KG1 (cell line): ENCODE measurements around the gene CCDC28B.
"Not testable (repeated sequence)": the region's sequence is repeated elsewhere in the genome, so short reads cannot be mapped to it uniquely, and the experiment has no call there.

Source experiments
- DNase-seq: peaks from one replicate; lab custom pipeline; 2025; lab: John Stamatoyannopoulos, UW

The CCDC28B gene

DNA sequence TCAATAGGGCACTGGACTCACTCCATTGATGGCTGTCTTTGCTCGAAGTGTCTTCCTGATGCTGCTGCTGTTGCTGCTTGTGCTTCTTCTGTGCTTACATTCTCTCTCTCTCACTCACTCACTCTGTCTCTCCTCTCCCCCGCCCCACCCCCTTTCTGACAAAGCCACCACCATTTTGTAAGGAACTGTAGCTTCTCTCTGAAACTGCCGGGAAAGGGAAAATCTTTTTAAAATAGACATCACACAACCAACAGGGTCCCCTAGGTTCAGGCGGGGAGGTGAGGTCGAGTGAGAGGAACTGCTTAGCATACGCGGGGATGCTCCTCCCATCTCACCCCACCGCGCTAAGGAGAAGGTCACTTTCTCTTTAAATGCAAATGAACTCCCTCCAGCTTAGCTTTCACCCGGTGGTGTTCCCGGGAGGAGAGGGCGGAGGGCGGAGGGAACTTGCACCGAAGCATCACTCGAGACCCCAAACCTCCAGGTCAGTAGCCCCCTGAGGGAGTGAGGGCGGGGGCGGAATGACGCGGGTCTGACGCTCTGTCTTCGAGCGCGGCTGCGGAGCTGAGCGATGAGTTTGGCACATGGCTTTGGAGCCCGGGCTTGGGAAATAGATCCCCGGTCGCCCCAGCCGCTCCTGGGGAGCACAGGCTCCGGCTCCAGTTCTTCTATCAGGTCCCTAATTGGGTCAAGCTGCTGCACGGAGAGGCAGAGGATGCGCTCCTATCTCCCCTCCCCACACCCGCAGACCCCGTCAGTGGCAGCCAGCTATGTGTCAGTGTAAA, at the start of gene CCDC28B:
Gene CCDC28B, plus strand, starts transcription at position 370 of the 785 bp plus-strand sequence. CDS start 1,341 bp downstream, outside the sequence.
- no peak for DNase-seq

GRCh38 chr1:32150847-32151246, 49.5 kb upstream of the CCDC28B start:
- no peak for DNase-seq

GRCh38 chr1:32151319-32151787, 49.0 kb upstream of the CCDC28B start:
- DNase-seq, result no peak

GRCh38 chr1:32159189-32159588, 41.2 kb upstream of the CCDC28B start:
- DNase-seq, result no peak

DNA sequence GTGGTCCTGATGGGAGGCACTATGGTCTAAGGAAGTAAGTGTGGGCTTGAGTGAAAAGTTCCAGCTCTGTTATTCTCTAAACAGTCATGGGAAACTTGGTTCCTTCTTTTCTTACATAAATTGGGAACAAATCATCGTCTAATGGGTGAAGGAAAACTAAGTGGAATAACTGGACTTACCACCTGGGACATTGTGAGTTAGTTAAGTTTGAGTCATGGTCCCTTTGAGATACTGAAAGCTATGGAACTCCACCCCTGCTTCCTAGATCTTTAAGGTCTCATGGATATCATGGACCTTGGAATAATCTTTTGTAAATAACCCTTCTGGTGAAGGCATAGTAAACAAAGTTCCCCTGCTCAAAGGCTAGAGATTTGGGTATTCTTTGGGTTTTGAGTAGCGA, 37.0 kb upstream of the CCDC28B start:
- DNase-seq, result no peak

DNA sequence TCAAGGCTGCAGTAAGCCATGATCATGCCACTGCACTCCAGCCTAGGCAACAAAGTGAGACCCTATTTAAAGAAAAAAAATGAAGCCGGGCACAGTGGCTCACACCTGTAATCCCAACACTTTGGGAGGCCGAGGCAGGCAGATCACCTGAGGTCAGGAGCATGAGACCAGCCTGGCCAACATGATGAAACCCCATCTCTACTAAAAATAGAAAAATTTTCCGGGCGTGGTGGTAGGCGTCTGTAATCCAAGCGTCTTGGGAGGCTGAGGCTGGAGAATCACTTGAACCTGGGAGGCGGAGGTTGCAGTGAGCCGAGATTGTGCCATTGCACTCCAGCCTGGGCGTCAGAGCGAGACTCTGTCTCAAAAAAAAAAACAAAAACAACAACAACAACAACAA, 34.8 kb upstream of the CCDC28B start:
- DNase-seq, result not testable (repeated sequence)

DNA sequence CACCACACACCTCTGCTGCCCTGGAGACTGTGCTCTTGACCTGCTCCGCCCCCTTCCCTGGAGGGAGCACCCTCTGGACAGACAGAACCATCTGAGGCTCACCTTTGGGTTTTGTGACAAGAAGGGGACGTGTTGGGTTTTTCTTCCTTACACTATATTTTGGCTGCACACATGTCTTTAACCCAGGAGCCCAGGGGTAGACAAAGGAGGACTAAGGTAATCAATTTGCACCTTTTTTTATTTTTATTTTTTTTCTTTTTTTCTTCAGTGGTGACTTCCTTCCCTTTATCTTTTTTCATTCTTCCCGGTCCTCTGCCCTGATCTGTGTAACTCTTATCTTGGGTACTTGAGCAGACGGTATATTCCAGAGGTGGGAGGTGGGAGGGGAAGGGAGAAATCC, 29.4 kb upstream of the CCDC28B start:
- DNase-seq, result no peak

DNA sequence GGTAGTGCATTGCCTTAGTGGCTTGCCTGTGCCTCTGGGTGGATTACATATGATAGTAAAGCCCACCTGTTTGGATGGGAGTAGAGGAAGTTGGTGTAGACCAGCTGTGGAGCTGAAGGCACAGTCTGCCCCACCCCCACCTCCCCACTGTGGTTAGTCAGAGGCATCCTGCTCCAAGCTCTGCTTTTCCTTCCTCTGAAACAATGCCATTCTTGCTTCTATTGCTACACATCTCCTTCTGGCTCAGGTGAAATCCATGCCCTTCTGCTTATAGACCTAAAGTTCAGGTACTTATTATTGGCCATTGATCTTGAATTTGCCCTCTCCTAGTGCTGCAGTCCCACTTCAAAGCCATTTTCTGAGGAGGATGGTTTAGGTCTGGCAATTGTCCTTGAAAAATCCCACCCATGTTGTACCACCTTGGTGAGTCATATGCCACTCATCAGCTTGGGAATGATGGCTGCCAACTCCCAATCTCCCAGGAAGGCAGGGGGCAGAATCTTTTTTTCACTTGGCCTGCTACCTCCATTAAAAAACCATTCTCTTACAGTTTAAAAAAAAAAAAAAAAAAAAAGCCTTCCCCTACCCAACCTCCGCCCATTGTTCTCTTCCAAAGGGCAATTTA, 27.7 kb upstream of the CCDC28B start:
- DNase-seq, result no peak

- no peak for DNase-seq
Measured at GRCh38 chr1:32178380-32179192, 21.8 kb upstream of the CCDC28B start.

DNA sequence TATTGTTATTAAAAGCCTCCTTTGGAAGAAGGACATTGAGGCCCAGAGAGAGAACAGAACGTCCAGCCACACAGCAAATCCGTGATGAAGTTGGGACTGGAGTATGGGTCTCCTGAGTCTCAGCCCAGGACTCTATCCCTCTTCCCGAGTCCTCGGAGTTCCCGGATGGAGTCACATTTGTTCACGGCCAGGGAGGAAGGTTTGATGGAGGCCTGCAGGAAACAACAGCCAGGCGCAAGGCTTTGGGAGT, 21.3 kb upstream of the CCDC28B start:
- no peak for DNase-seq

DNA sequence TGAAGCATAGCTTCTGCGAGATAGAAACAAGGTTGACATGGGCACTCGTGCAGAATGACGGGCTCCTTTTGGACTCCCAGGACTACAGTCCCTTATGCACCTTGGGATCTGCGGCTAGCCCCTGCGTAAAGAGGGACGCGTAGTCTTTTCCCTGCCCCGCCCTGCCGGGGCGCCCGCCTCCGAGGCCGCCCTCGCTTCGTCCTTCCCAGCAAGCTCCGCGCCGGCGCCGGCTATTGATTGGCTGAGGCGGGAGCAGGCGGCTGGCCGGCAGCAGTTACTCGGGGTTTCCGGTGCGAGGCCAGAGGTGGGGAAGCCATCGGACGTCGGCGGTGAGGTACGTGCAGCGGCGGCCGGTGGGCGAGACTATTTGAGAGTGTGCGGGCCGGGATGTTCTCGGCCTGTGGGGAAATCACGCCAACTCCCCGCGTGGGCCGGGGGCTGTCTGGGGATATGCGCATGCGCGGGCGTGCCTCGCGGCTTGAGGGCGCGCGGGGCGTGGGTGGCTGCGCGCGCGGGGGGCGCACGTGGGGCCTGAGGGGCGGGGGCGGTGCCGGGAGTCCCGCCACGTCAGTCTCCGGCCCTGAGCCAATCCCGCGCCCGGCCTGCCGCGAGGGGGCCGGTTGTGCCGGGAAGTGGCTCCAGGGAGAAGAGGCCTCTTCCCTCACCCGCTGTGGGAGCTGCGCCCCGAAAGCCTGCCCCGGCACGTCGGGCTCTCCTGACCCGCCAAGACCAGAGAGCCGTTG, 20.8 kb upstream of the CCDC28B start, which contains the start of gene TXLNA:
Gene TXLNA, plus strand, starts transcription at position 233 of the 743 bp plus-strand sequence. CDS start 671 bp downstream, outside the sequence.
- peak; percentile 74 for DNase-seq

- no peak for DNase-seq
Measured at GRCh38 chr1:32180186-32181060, 20.0 kb upstream of the CCDC28B start.

GRCh38 chr1:32181065-32181464, 19.3 kb upstream of the CCDC28B start:
- no peak for DNase-seq

DNA sequence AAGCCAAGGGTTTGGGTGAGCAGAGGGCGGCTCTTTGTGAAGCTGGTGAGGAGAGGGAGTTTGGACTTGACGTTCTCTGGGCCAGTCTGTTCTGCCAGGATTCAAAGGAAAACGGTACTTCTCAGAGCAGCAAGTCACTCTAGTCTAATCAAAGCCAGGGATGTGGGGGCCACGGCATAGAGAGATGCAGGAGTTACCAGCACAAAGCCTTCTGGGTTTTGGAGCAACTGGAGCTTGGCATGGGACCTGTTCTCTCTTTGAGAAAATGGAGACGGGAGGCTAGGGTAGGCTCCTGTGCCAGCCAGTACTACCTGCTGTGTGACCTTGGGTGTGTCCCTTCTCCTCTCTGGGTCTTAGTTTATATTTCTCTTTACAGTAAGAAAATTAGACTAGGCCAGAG, 18.8 kb upstream of the CCDC28B start:
- no peak for DNase-seq

GRCh38 chr1:32182060-32182459, 18.3 kb upstream of the CCDC28B start:
- DNase-seq, result no peak

DNA sequence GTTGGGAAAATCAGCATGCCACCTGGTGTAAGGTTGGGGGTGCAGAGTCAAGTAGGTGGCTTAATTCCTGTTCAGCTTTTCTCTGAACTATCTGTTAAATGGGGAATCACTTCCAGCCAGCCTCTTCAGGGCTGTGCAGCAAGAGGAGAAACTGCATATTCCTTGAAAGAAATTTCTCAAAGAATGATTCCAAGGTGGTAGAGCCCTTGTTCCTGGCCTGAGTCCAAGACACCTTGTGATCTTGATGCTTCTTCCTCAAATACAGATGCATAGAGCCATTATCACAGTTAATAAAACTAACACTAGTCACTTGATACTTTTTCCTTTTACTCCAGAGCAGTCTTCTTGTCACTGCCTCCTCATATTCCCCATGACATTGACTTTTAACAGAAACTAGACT, 15.7 kb upstream of the CCDC28B start:
- no peak for DNase-seq

GRCh38 chr1:32186077-32186476, 14.3 kb upstream of the CCDC28B start:
- DNase-seq, result no peak

DNA sequence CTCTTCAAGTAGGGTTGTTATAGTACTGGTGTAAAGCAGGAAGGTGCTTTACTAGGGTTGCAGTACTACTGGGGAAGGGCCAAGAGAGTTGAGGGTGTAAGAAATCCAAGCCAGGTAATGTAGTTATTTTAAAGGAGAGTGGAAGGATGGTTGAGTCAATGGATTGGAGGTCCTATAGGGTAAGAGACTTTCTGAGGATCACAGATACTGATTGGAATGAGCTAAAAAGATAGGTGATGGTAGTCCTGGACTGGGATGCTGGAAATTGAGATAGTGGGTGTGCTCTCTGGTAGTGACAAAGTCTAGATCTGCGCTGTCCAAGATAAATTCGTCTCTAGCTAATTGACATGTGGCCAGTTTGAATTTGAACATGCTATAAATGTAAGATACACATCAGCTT, 13.9 kb upstream of the CCDC28B start:
- no peak for DNase-seq

- DNase-seq, result no peak
Measured at GRCh38 chr1:32187850-32188249, 12.5 kb upstream of the CCDC28B start.

DNA sequence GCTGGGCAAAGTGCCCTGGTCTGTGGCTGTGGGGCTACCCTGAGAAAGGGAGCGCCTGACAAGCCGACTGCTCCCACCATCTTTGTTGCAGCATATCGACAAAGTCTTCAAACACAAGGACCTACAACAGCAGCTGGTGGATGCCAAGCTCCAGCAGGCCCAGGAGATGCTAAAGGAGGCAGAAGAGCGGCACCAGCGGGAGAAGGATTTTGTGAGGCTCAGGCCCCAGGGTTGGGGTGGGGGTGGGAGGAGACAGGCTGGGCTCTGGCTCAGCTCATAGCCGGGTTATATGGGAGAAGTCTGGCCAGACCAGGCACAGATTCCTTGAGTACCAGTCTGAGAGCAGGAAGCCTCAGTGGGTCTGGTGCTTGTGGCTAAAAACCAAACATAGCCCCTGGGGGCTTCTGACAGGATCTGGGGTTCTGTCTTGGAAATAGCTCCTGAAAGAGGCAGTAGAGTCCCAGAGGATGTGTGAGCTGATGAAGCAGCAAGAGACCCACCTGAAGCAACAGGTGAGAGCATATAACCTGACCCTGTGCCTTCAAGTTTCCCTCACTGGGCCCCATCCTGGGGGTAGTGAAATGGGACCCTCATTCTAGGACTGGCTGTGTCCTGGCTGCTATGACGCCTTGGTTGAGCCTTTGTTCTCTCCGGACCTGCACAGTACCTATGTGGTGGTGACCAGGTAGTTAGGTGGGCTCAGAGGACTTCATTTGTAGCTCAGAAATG, 8.0 kb upstream of the CCDC28B start:
- no peak for DNase-seq
